B cell (primary cell): ENCODE results near the gene RAD51B. TPM values are rescaled to one million over a fixed set of nuclear protein-coding genes. Genes with fewer than 3 reads are reported as not detected.

Experiments used
- ATAC-seq: fragments of 200-7000 bp; cut with Tn5 transposase; one replicate; pipeline ENCODE4 v1.10.0; 2021; ENCODE audit warnings: low read depth, mild to moderate bottlenecking, moderate number of reproducible peaks, moderate library complexity
- CTCF ChIA-PET: fragments of 350-600 bp; sonication (Branson Sonifier 250); formaldehyde crosslinking; loops from one replicate; lab custom pipeline; 2021; ENCODE audit warnings: antibody characterized with exemption, inconsistent platforms; lab: Charles Lee
- POLR2A ChIA-PET: fragments of 350-600 bp; sonication (Branson Sonifier 250); formaldehyde crosslinking; loops from one replicate; lab custom pipeline; 2021; ENCODE audit warnings: antibody characterized with exemption; lab: Charles Lee
- DNase-seq: peaks from one replicate; pipeline ENCODE4 v3.0.0; 2013
- H2AFZ ChIP-seq: 2 replicates; pipeline ENCODE4 v1.6.1; 2012; ENCODE audit warnings: mild to moderate bottlenecking, low read depth, low read length; ENCODE audit not compliant: insufficient read depth, poor library complexity, severe bottlenecking
- H3K27ac ChIP-seq, 2 donors: 1 replicate in 1 of 2; 2 replicates in 1 of 2; pipeline ENCODE4 v1.5.1; 2012 to 2013; ENCODE audit warnings: low read length in 2 of 2, mild to moderate bottlenecking in 2 of 2, moderate library complexity in 1 of 2
- H3K27me3 ChIP-seq, 4 experiments: fragments of 200-600 bp in 1 of 4; sonication (generic) in 1 of 4; replicated peaks in 1 of 4; 1 replicate in 2 of 4; 2 replicates in 2 of 4; pipeline versions ENCODE4 v1.6.1 to v1.7.0; 2013 to 2016; ENCODE audit warnings: low read length in 3 of 4, mild to moderate bottlenecking in 2 of 4, mixed read lengths in 1 of 4, moderate library complexity in 1 of 4; ENCODE audit not compliant: insufficient read depth in 4 of 4, control insufficient read depth in 3 of 4; ENCODE audit errors: control extremely low read depth in 1 of 4
- H3K36me3 ChIP-seq, 2 experiments: replicated peaks in 1 of 2; 1 replicate in 1 of 2; 2 replicates in 1 of 2; pipeline versions ENCODE4 v1.6.1 to v1.7.1; 2013; ENCODE audit warnings: low read length in 1 of 2; ENCODE audit not compliant: insufficient read depth in 2 of 2, control insufficient read depth in 1 of 2; ENCODE audit errors: control extremely low read depth in 1 of 2, extremely low read depth in 1 of 2
- H3K4me1 ChIP-seq, 2 donors: fragments of 200-600 bp in 1 of 2; sonication (generic) in 1 of 2; 1 replicate in 1 of 2; 2 replicates in 1 of 2; pipeline versions ENCODE4 v1.5.1 to v1.6.1; 2013 to 2017; ENCODE audit warnings: low read length in 2 of 2; ENCODE audit not compliant: control insufficient read depth in 2 of 2, insufficient read depth in 2 of 2
- H3K4me2 ChIP-seq: replicated peaks from 2 replicates; pipeline ENCODE3; 2012; ENCODE audit warnings: mild to moderate bottlenecking, low read depth, low read length; ENCODE audit not compliant: poor library complexity, severe bottlenecking
- H3K4me3 ChIP-seq, 5 experiments: fragments of 200-600 bp in 1 of 5; sonication (generic) in 1 of 5; 1 replicate in 3 of 5; 2 replicates in 2 of 5; pipeline versions ENCODE4 v1.5.1 to v1.7.0; 2011 to 2016; ENCODE audit warnings: low read length in 4 of 5, mild to moderate bottlenecking in 4 of 5, low read depth in 2 of 5, control low read depth in 1 of 5, moderate library complexity in 1 of 5; ENCODE audit not compliant: insufficient read depth in 1 of 5; ENCODE audit errors: control extremely low read depth in 1 of 5, extremely low read depth in 1 of 5
- H3K79me2 ChIP-seq: fragments of 200-600 bp; sonication (generic); one replicate; pipeline ENCODE4 v1.6.0; 2016; ENCODE audit warnings: low read length; ENCODE audit not compliant: control insufficient read depth, insufficient read depth
- H3K9ac ChIP-seq: fragments of 200-600 bp; sonication (generic); 2 replicates; pipeline ENCODE4 v1.6.1; 2017; ENCODE audit warnings: mild to moderate bottlenecking, low read length, moderate library complexity
- H3K9me3 ChIP-seq, 3 donors: one replicate each; pipeline versions ENCODE4 v1.6.1 to v1.7.1; 2013; ENCODE audit warnings: low read length in 2 of 3; ENCODE audit not compliant: control insufficient read depth in 2 of 3, insufficient read depth in 1 of 3; ENCODE audit errors: control extremely low read depth in 1 of 3
- H4K20me1 ChIP-seq: 2 replicates; pipeline ENCODE4 v1.6.0; 2012; ENCODE audit warnings: mild to moderate bottlenecking, low read length; ENCODE audit not compliant: insufficient read depth, control insufficient read depth, poor library complexity, severe bottlenecking
- H3K27ac Mint-ChIP-seq: one replicate; pipeline ENCODE4 v1.8.0; 2021; ENCODE audit warnings: mixed read lengths
- H3K27me3 Mint-ChIP-seq: one replicate; pipeline ENCODE4 v1.8.0; 2021; ENCODE audit warnings: mixed read lengths
- H3K4me1 Mint-ChIP-seq: one replicate; pipeline ENCODE4 v1.8.0; 2021; ENCODE audit warnings: mixed read lengths
- H3K4me3 Mint-ChIP-seq: one replicate; pipeline ENCODE4 v1.8.0; 2021; ENCODE audit warnings: mixed read lengths
- H3K9me3 Mint-ChIP-seq: one replicate; pipeline ENCODE4 v1.8.0; 2022; ENCODE audit warnings: mixed read lengths; ENCODE audit not compliant: insufficient read depth
- EZH2 ChIP-seq: IDR thresholded peaks from 2 replicates; pipeline ENCODE4 v1.6.1; 2012; ENCODE audit warnings: borderline replicate concordance, low read depth, mild to moderate bottlenecking, moderate library complexity, low read length; ENCODE audit not compliant: insufficient read depth, poor library complexity, severe bottlenecking
- WGBS: methylation state at CpG from one replicate; pipeline ENCODE4 v1.1.5; 2013; ENCODE audit warnings: missing lambda C conversion rate; ENCODE audit not compliant: insufficient coverage; 5-methylcytosine and 5-hydroxymethylcytosine counted together
- intact Hi-C: fragments of 100-400 bp; cut with micrococcal nuclease; formaldehyde crosslinking; loops from one replicate; pipeline ENCODE4 v1.10.0; 2022
- polyA plus RNA-seq: library from polyadenylated mRNA; depleted of rRNA; stranded (reverse); fragments of >200 nt; gene quantifications from 2 replicates; pipeline ENCODE4 v1.2.3, GENCODE V29; 2012
- total RNA-seq, 2 donors: library from RNA; stranded (reverse); fragments of 120-200 nt in 1 of 2; gene quantifications; 1 replicate in 1 of 2; 2 replicates in 1 of 2; pipeline versions ENCODE4 v1.2.3 to v1.2.4, GENCODE V29; 2013 to 2022
- TF ChIP-seq, protein P1 (sequence below): fragments of 200-600 bp; IDR thresholded peaks from one replicate; pipeline ENCODE4 v1.8.0; 2022; ENCODE audit warnings: antibody characterized with exemption, mild to moderate bottlenecking

The RAD51B gene
- total and polyA plus RNA-seq, 2 donors (not counting 1 experiment from before 2014, with no cell fraction given): 6.5 to 60.6 TPM

DNA sequence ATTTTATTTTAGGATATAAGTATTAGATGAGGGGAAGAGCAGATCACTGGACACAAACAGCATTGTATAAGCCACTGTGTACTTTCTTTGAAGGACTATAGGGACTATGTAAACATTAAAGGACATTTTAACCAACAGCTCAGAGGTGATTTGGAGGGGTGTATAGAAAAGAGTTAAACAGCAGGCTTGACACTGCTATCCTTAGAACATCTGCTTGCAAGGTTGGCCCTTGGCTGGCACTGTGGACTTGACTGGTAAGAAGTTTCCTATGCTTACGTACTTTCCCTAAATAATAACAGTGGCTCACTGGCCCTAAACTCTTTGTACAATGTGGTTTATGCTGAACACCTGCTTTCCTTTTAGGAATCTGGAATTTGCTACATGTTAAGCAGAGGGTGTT, 31.9 kb upstream of the RAD51B start:
- Histone ChIP-seq H4K20me1 (no peaks in the 10 kb centered on the region), H3K79me2 (no peaks in the 10 kb centered on the region), H3K27ac (no peak overlapping the region), H3K9ac (no peak overlapping the region), H3K4me2 (no peak overlapping the region), H3K4me1 (no peaks in the 10 kb centered on the region), H2AFZ (no peak overlapping the region), H3K9me3 (no peaks in the 10 kb centered on the region), H3K36me3 (peaks cover 8 to 82% of the 10 kb centered on the region in 2 experiments), H3K27me3 (no peaks in the 10 kb centered on the region), H3K4me3 (no peak overlapping the region)
- no peaks in the 10 kb centered on the region for H3K27me3 Mint-ChIP-seq
- DNase-seq (no peak), ATAC-seq (no peak)
- POLR2A ChIA-PET: no interaction called here
- H3K27ac Mint-ChIP-seq: no peak overlapping the region
- H3K4me3 Mint-ChIP-seq: no peak overlapping the region
- CTCF ChIA-PET: no interaction called here
- no peak for TF ChIP-seq EZH2
- TF ChIP-seq, protein P1, sequence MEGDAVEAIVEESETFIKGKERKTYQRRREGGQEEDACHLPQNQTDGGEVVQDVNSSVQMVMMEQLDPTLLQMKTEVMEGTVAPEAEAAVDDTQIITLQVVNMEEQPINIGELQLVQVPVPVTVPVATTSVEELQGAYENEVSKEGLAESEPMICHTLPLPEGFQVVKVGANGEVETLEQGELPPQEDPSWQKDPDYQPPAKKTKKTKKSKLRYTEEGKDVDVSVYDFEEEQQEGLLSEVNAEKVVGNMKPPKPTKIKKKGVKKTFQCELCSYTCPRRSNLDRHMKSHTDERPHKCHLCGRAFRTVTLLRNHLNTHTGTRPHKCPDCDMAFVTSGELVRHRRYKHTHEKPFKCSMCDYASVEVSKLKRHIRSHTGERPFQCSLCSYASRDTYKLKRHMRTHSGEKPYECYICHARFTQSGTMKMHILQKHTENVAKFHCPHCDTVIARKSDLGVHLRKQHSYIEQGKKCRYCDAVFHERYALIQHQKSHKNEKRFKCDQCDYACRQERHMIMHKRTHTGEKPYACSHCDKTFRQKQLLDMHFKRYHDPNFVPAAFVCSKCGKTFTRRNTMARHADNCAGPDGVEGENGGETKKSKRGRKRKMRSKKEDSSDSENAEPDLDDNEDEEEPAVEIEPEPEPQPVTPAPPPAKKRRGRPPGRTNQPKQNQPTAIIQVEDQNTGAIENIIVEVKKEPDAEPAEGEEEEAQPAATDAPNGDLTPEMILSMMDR: no peak
- intact Hi-C loops: no loop called here
- H3K9me3 Mint-ChIP-seq: no peaks in the 10 kb centered on the region
- H3K4me1 Mint-ChIP-seq: no peaks in the 10 kb centered on the region
- no CpG with 5 or more reads among the region's 1 CpG for WGBS

DNA sequence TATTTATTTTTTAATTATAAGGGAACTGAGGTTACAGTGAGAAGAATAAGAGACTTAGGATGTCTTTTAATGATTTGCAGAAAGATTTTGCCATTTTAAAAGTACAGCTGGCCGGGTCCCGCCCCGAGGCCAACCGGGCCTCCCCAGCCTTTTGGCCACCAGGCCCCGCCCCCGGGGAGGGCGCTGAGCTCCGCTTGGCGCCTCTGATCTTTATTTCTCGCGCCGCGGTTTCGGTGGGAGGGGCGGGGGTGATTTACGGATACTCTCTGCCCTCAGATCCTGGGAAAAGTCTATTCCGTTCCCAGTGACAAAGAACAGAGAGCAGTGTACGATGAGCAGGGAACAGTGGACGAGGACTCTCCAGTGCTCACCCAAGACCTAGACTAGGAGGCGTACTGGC, 20.8 kb upstream of the RAD51B start:
- Histone ChIP-seq H3K4me1 (no peaks in the 10 kb centered on the region), H3K4me2 (no peak overlapping the region), H3K9ac (no peak overlapping the region), H3K27me3 (no peaks in the 10 kb centered on the region), H3K4me3 (no peak overlapping the region), H3K27ac (no peak overlapping the region), H2AFZ (no peak overlapping the region), H3K9me3 (no peaks in the 10 kb centered on the region), H3K79me2 (no peaks in the 10 kb centered on the region), H4K20me1 (no peaks in the 10 kb centered on the region), H3K36me3 (peaks cover 0 to 74% of the 10 kb centered on the region in 2 experiments)
- WGBS: 89% methylated on average over 15 of the region's 20 CpGs
- ChIA-PET POLR2A (no interaction called here), CTCF (no interaction called here)
- DNase-seq (no peak), ATAC-seq (no peak)
- intact Hi-C loops: no loop called here
- Mint-ChIP-seq H3K27ac (no peak overlapping the region), H3K27me3 (no peaks in the 10 kb centered on the region), H3K4me1 (no peaks in the 10 kb centered on the region), H3K4me3 (no peak overlapping the region), H3K9me3 (no peaks in the 10 kb centered on the region)
- TF ChIP-seq, protein P1: no peak
- no peak for TF ChIP-seq EZH2
